Measurements from ENCODE around the gene H1-8.

DNA sequence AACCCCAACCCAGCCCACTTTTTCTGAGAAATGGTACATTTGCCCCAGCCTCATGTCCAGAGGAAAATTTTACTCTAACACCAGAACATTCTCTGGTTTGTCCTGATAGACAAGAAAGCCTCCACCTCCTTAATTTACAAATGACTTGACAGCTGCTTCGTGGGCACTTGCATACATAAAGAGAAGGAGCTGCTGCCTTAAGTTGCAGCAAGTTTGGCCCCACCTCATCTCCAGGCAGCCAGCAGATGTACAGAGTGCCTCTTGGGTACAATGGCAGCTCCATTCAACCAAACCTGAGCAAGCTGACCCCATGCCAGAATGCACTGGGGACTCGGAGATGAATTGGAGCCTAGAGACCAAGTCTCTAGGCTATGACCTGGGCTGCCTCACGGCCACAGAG is 6.2 kb upstream of the H1-8 start:
- no peak for TF ChIP-seq EZH2 (IDR thresholded peaks at IDR 0.05; ENCODE audit: low read depth)
- TF ChIP-seq, protein P1, sequence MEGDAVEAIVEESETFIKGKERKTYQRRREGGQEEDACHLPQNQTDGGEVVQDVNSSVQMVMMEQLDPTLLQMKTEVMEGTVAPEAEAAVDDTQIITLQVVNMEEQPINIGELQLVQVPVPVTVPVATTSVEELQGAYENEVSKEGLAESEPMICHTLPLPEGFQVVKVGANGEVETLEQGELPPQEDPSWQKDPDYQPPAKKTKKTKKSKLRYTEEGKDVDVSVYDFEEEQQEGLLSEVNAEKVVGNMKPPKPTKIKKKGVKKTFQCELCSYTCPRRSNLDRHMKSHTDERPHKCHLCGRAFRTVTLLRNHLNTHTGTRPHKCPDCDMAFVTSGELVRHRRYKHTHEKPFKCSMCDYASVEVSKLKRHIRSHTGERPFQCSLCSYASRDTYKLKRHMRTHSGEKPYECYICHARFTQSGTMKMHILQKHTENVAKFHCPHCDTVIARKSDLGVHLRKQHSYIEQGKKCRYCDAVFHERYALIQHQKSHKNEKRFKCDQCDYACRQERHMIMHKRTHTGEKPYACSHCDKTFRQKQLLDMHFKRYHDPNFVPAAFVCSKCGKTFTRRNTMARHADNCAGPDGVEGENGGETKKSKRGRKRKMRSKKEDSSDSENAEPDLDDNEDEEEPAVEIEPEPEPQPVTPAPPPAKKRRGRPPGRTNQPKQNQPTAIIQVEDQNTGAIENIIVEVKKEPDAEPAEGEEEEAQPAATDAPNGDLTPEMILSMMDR (conservative IDR thresholded peaks at IDR 0.05): no peak
